HG03280 (cell line): ENCODE results near the gene STARD7.
"Not testable (repeated sequence)": the region's sequence is repeated elsewhere in the genome, so short reads cannot be mapped to it uniquely, and the experiment has no call there.

Source experiments
- ATAC-seq: cut with Tn5 transposase; IDR thresholded peaks from one replicate; pipeline ENCODE4 v1.9.1; 2021; ENCODE audit warnings: mild to moderate bottlenecking, moderate library complexity; ENCODE audit not compliant: unreplicated experiment

STARD7 gene

GRCh38 chr2:96164459-96165184 is 44.0 kb downstream of the STARD7 start:
- peak; percentile 79 for ATAC-seq

- ATAC-seq = peak; percentile 52
Observed at GRCh38 chr2:96163768-96164429, 44.7 kb downstream of the STARD7 start.

- ATAC-seq = peak; percentile 2
Observed at GRCh38 chr2:96163415-96163767, 45.2 kb downstream of the STARD7 start.

- no peak for ATAC-seq
Observed at GRCh38 chr2:96161898-96162297, 46.7 kb downstream of the STARD7 start.

- ATAC-seq = not testable (repeated sequence)
Observed at GRCh38 chr2:96160366-96160765, 48.3 kb downstream of the STARD7 start.

- ATAC-seq = no peak
Observed at GRCh38 chr2:96159084-96159830, 49.4 kb downstream of the STARD7 start.

- ATAC-seq = no peak
Observed at GRCh38 chr2:96158554-96158940, 50.1 kb downstream of the STARD7 start.

GRCh38 chr2:96157649-96158553 is 50.7 kb downstream of the STARD7 start:
- ATAC-seq = peak; percentile 67

GRCh38 chr2:96156926-96157648 is 51.5 kb downstream of the STARD7 start:
- peak; percentile 30 for ATAC-seq

GRCh38 chr2:96156011-96156820 is 52.4 kb downstream of the STARD7 start:
- no peak for ATAC-seq

- ATAC-seq = no peak
Observed at GRCh38 chr2:96154506-96155380, 53.9 kb downstream of the STARD7 start.

- ATAC-seq = no peak
Observed at GRCh38 chr2:96153991-96154431, 54.6 kb downstream of the STARD7 start.

GRCh38 chr2:96153291-96153713 is 55.3 kb downstream of the STARD7 start:
- ATAC-seq = no peak

GRCh38 chr2:96152304-96153161 is 56.1 kb downstream of the STARD7 start:
- ATAC-seq = no peak

GRCh38 chr2:96151595-96152303 is 56.9 kb downstream of the STARD7 start:
- ATAC-seq = no peak

GRCh38 chr2:96150791-96151594 is 57.6 kb downstream of the STARD7 start:
- no peak for ATAC-seq
